Fibroblast of lung (primary cell): ENCODE results near the gene EDRF1.

ENCODE experiments used
- EZH2 ChIP-seq: IDR thresholded peaks from 2 replicates; pipeline ENCODE4 v1.5.1; 2012; ENCODE audit warnings: low read length, control low read depth, mild to moderate bottlenecking; ENCODE audit errors: missing control alignments
- TF ChIP-seq, protein P1 (sequence below), 2 donors: IDR thresholded peaks in 1 of 2; conservative IDR thresholded peaks in 1 of 2; 1 replicate in 1 of 2; 2 replicates in 1 of 2; pipeline ENCODE4 v1.5.1; 2011 to 2012; ENCODE audit warnings: low read length in 2 of 2, control low read depth in 1 of 2, inconsistent platforms in 1 of 2, low read depth in 1 of 2, mild to moderate bottlenecking in 1 of 2

DNA sequence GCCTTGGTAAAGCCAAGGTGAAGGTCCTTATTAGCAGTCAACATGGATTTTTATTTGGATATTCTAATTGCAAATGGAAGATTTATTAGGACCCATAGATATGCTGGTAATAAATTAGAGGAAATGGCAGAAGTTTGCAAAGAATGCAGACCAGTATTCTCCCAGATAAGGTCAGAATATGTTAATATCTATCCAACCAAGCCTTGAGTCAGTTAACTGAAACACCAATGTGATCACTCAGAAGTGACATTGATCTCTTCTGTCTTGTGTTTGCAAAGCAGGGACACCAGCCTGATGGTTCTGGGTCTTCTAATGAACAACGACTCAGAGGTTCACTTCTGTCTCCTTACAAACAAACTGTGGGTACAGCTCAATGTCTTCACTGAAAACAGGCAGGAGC is 82.1 kb downstream of the EDRF1 start:
- TF ChIP-seq EZH2, result no peak
- TF ChIP-seq, protein P1, sequence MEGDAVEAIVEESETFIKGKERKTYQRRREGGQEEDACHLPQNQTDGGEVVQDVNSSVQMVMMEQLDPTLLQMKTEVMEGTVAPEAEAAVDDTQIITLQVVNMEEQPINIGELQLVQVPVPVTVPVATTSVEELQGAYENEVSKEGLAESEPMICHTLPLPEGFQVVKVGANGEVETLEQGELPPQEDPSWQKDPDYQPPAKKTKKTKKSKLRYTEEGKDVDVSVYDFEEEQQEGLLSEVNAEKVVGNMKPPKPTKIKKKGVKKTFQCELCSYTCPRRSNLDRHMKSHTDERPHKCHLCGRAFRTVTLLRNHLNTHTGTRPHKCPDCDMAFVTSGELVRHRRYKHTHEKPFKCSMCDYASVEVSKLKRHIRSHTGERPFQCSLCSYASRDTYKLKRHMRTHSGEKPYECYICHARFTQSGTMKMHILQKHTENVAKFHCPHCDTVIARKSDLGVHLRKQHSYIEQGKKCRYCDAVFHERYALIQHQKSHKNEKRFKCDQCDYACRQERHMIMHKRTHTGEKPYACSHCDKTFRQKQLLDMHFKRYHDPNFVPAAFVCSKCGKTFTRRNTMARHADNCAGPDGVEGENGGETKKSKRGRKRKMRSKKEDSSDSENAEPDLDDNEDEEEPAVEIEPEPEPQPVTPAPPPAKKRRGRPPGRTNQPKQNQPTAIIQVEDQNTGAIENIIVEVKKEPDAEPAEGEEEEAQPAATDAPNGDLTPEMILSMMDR (conservative IDR thresholded peaks at IDR 0.05 in 1 of 2, IDR thresholded peaks at IDR 0.05 in 1 of 2; ENCODE audit: low read depth in 1 of 2, low read length in 2 of 2), result no peak
